GM18502 (cell line): ENCODE data around the gene CTNNBL1.

Source experiments
- ATAC-seq: cut with Tn5 transposase; IDR thresholded peaks from one replicate; pipeline ENCODE4 v1.9.1; 2021; ENCODE audit warnings: mild to moderate bottlenecking; ENCODE audit not compliant: unreplicated experiment, poor library complexity

The CTNNBL1 gene

DNA sequence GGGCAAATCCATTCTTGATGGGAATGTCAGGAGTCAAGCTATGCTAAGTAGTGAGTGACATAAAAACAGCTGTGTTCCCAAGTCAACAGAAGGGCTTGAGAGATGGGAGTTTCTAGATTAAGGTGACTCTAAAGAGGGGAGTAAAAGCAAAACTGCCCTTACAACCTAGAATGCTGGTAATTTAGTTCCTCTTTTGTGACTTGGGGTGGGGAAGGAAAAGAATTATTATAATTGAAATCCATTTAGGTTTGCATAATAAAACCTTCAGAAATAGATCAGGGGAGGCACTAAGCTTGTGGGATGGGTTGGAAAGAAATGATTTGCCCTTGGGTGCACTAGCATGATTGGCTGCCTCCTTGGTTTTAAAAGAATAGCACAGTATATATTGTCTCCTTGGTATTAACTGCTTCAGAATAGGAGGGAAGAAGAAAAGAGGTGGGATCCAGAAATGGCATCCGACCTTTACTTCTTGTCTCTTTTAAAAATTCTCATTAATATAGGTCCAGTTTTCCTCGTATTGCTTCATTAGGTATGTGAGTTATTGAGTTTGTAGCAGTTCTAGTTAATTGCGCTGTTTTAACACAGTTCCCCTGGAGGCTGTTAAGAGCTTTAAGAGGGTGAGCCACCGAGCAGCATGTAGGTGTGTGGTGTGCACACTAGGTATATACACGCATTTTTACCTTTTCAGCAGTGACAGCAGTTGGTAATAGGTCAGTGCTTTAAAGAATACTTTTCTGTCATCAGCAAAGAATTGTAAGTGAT lies 113.8 kb downstream of the CTNNBL1 start:
- ATAC-seq, result no peak

DNA sequence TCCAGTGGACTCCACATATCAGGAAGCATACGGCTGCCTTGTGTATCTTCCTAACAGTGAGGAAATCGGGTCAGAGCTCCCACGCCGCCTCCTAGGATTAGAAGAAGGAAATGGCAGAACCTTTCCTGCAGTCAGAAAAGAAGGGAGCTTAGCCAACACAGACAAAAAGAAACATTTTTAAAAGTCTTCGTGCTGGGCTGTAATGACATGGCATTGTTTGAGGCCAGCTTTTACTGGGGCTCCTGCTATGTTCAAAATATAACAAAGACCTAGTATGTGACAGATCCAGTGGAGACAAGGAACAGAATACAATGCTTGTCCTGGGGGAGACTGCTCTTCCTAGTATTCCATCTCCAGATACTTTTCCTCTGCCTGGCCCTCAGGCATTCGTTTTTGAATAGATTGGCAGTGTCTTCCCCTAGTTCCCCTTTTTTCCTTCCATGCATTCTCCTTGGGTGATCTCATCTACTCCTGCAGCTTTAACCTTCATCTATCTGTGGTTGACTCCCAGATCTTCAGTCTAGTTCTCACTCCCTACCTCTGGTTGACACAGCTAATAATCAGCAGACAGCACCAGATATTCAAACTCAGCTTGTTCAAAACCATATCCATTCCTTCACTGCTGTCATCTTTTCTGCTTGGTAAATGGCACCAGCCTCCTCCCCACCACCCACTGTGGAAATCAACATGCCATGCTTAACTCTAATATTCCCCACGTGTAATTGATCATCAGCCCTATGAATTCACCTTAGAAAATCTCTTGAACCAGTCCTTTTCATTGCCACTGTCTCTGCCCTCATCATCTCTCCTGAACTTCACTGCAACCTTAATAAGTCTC lies 114.6 kb downstream of the CTNNBL1 start:
- ATAC-seq, result no peak

DNA sequence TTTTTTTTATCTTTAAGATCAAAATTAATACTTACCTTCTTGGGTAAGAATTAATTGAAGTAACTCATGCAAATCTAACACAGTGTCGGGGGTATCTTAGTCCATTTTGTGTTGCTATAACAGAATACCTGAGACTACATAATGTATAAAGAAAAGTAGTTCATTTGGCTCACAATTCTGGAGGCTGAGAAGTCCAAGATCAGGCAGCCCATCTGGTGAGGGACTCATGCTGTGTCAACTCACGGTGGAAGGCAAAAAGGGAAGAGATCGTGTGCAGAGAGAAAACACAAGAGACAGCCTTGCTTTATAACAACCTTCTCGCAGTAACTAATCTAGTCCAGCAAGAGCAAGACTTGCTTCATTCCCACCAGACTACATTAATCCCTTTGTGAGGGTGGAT lies 116.2 kb downstream of the CTNNBL1 start:
- ATAC-seq, result no peak

DNA sequence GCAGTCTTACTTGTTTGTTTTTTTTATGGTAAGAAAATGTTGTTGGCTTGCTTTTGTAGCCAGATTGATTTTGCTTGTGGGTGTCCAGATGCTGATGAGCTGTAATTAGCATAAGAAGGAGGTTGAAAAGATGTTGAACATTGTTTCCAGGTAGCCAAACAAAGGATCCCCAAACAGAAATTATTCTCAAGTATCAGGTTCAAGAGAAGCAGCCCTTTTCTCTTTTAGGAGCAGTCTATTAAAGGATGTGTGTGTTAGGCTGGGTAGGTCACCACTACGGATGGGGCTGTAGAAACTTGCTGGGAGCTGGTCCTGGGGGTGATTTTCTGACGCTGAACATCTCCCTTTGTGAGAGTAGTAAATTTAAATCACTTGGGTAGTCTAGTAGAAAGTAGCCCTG lies 122.2 kb downstream of the CTNNBL1 start:
- ATAC-seq, result no peak

DNA sequence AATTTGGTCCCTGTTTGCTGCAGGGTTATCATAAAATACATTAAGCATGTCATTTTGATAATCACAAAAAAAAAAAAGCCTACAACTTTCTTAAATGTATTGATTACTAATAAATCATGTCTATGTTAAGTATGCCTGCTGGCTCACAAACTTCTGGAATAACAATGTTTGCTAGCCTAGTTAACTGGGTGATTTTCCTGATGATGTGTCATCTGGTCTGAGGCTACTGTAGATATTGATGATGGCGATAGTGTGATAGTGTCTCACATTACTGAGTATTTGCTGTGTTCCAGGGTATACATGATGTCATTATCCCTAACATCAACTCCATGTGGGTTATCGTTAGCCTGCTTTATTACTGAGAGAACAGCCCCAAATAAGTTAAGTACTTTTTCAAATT lies 122.9 kb downstream of the CTNNBL1 start:
- no peak for ATAC-seq

DNA sequence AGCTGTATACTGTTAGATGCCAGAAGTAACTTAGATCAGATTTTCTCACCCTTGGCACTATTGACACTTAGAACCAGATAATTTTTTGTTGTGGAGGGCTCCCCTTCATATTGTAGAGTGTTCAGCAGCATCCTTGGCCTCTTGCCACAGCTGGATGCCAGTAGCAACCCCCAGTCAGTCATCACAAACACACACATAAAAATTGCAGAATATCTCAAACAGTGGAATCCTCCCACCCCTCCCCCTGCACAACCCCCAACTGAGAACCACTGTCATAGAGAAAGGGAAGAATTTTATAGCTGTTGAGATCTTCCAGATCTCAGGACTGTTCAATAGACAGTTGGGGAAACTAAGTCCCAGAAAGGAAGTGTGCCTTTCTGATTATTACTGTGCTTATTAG lies 127.9 kb downstream of the CTNNBL1 start:
- ATAC-seq, result no peak

DNA sequence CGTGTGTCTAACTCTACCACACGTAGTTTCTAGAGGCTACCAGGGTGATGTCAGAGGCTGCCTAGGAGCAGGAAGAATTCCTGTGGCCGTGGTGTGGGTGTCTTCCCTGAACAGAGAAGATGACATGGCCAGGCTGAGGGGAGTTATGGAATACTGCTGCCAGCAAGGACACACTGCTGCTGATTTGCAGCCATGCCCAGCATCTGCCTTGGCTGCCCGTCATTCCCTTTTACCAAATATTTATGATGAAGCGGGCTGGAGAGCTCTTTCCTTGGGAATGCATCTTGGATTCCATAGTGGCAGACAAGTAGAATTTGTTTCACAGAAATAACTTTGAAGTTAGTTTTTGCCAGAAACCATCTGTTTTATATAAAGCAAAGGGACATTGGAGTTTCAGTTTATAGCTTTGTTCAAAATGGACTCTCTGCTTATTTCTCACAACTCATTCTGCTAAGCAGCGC lies 128.3 kb downstream of the CTNNBL1 start:
- no peak for ATAC-seq

DNA sequence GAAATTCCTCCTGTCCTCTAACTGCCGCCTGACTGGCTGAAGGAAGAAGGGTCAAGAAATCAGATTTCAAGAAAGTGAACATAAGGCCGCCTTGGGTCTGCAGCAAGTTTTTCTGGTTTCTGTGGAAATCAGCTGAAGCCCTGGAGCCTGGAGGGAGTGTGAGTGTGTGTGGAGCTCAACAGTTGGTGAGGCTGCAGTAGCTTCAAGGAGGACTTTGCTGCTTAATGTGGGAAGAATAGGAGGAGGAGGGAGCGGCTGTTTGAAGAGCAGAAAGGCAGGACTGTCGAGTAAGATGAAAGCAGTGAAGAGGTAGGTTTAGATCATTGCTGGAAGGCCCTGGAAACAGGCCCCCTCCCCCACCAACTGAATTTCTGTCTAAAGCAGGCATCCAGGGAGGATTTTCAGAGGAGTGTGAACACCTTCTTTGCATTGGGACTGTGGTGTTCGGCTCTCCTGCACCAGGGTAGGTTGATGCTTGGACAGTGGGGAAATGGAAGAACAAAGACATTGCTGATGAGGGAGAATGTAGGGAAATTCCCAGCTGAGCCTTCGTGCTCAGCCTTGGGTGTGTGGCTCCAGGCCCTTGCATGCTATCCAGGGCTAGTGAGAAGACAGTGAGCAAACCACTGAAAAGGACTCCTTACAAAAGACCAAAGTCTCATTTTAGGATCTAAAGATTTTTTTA lies 129.6 kb downstream of the CTNNBL1 start:
- no peak for ATAC-seq

DNA sequence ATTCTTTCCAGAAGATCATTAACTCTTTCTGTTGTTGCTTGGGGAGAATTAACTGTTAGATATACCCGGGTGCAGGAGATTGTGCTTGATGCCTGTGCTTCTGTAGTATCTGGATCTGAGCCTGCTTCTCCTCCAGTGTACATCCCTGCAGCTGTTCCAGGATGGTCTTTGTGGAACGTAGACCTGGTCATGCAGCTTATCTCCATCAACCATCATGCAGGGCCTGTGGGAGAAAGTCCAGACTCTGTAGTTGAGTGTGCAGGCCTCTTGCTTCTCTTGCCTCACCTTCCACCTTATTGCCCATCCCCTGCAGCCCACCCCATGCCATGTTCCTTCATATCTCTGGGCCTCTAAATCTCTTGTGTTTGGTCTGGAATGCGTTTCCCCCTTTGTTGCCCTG lies 133.8 kb downstream of the CTNNBL1 start:
- no peak for ATAC-seq

DNA sequence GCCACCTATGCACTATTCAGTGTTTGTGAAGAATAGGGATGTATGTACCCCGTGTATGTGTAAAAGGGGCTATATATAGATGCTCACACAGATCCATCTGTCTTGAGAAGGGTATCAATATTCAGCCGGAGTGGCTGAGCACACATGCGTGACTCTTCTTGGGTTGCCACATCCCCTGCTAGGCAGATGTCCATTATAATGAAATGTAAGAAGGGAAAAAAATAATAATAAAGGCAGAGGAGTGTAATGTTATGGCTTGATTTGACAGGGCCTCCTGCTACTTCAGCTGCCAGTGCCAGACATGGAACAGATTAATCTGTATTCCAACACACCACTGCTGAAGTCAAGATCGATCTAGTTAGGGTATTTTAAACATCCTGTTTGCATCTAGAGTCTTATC lies 134.9 kb downstream of the CTNNBL1 start:
- no peak for ATAC-seq

DNA sequence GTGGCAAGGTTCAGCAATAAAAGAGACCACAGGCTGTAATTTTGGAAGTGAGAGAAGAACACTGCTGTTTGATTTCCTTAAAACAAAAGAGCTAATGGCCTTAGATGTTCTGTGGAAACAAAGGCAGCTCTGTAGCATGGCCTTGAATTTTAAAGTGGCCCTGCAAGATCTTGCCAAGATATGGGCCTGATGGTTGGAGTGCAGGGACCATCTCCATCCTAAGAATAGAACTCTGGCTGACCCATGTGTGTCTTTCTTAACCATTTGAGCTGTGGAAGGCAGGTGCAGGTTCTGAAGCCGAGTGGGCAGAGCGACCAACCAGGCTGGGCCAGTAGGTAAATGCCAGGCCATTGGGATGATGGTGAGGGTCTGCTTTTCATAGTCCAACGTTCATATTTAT lies 135.3 kb downstream of the CTNNBL1 start:
- ATAC-seq, result no peak

DNA sequence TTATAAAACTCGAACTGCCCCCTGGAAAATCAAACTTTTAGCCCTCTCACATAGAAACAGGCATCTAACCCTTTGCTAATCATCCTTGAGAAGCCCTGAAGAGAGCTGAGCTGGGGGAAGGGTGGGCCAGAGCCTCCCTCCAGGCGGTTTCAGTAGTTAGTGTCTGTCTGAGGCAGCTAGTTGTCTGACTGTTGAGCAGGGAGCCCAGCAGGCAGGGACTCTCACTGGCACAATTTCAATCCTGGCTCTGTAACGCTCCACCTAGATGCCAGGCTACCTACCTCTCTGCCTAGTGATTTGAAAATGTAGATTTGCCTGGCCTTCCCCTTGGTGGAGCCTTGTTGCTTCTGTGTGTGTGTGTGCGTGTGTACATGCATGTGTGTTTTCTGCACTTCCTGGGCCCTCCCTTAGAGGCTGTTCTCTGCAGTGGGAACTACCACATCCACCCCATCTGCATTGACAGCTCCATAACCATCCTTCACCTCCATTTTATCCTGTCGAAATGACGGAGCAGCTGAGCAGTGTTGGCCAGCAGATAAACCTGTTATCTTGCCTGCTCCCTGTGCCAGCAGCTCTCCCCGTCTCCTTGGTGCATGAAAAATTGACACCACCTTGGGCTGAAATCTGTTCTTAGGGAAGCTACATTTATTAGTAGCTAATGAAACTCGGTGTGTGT lies 139.5 kb downstream of the CTNNBL1 start:
- ATAC-seq, result no peak

DNA sequence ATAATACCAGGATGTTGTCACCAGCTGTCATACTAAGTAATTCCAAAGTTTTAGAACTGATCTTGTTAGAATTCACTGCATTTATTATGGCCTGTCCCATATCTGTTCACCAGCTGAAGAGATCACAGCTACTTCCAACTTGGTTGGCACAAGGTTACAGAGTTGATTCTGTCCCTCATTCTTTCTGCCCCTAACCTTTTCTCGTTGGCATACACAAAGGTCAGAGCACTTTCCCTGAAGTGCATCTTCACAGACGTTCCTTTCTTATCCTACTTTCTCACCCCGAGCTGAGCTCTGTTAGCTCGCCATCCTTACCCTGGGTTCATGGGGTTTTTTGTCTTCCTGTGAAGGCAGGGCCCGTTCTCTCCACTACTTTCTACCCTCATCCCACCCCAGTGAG lies 143.1 kb downstream of the CTNNBL1 start:
- no peak for ATAC-seq

DNA sequence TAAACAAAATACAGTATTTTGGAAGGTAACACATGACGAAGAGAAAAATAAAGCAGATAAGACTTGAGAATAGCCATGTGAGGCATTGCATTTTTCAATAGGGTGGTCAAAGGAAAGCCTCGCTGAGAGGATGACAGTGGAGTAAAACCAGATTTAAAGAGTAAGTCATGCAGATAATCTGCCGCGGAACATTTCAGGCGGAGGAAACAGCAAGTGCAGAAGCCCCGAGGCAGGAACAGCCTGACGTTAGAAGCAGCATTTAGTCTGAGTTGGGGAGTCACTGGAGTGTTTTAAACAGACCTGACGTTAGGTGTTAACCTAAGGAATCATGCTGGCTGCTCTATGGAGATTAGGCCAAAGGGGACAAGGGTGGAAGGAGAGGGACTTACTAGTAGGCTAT lies 144.1 kb downstream of the CTNNBL1 start:
- no peak for ATAC-seq

DNA sequence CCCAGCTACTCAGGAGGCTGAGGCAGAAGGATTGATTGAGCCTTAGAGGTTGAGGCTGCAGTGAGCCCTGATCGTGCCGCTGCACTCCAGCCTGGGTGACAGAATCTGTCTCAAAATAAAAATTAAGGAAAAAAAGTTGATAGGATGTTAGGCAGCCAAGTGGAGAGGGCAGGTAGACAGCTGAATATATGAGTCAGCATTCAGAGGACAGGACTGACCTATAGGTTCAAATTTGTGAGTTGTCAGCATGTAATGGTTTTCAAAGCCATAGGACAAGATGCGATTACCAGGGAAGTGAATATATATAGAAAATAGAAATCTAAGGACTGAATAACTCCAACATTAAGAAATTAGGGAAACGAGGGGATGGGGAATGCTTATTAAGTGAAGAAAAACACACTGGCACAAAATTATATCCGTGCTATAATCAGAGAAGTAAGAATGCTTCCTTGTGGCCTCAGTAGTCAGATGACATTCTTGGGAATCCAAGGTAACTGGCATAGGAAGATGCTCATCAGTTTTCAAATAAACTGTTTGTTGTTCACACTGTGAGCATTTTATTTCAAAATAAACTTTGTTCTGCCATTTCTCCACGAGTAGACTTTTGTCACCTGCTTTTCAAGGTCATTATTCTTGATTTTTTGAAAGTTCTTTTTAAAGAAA lies 145.1 kb downstream of the CTNNBL1 start:
- no peak for ATAC-seq

DNA sequence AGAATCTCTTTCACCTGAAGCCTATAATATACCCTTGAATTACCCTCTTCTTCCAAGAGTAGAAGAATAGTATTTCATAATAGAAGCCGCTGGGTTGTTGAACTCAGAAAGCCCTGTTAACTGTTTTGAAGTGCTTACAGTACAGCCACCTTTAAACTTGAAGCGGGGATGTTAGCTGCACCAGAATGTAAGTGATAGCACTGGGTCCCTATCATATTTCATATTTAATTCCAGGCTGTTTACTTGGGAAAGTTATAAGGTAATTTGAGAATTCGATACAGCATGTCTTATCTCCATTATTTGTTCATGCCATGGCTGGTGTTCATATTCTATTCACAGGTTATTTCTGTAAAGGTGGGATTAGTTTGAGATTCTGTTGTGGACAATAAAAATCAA lies 145.6 kb downstream of the CTNNBL1 start:
- no peak for ATAC-seq

DNA sequence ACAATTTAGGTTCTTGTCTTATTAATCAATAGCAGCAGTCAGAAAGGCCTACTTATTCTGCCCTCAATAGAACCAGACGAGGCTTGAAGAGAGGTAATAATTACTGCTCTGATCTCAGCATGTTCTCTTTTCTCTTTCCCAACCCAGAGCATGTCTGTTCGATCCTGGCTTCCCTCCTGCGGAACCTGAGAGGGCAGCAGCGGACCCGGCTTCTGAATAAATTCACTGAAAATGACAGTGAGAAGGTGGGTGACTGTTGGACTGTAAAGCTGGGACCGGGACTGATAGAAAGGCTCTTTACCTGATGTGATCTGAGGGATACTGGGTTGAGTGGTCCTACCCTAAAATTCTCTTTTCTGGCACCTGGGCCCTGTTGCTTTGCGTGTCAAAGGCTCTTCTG lies 146.1 kb downstream of the CTNNBL1 start:
- ATAC-seq, result no peak

DNA sequence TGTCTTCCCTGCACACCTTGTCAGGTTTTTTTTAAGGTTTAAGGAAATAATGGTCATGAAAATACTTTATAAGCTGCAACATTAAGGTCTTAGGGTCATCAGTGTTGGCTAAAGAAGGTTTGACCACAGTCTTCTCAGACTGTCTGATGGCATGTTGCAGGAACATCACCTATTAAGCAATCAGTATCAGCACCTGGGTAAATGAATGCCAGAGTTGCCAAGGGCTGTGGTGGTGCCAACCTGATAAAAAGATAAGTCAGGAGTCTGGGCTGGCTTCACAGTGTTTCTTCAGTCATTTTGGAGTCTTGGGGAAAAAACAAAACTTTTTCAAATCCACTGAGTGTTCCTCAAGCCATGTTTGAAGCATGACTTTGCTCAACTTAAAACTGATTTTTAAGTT lies 147.6 kb downstream of the CTNNBL1 start:
- no peak for ATAC-seq

DNA sequence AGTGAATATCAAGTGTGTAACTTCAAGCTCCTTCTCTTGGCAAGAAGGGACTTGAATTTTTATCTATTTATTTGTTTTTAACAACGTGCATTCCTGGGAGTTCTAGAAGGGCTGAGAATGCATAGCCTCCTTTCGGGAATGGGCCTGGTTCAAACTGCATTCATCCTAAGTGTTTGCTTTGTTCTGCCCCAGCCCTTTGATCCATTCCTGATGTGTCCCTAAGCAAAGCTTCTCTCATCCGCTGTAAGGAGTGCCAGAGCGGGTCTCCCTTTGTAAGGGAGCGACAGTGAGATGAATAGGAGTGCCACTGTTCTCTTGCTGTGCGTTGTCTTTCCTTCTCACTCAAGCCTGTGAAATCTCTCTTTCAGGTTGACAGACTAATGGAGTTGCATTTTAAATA lies 148.1 kb downstream of the CTNNBL1 start:
- ATAC-seq, result no peak

DNA sequence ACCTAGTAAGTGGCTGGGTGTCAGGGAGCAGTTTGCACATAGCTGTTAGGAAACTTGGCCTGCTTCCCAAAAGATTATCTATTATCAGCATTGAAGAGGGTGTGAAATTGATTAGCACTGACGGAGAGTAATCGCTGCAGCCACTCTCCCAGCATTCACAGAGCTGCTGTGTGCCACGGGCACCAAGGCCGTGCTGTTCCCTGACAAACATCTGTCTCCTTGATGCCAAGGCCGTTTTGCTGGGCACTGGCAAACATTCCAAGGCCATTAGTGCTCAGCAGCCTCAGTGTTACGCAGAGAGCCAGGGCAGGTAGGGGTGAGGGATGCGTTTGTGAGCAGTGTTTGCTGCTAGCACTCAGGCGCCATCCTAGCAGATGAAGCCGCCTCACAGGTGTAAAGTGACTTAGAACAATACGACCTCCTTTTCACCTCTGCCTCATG lies 151.4 kb downstream of the CTNNBL1 start:
- ATAC-seq, result no peak
